ENCODE results near the gene RASGRF1.

Gene RASGRF1

GRCh38 chr15:78944669-78945407 lies 145.7 kb downstream of the RASGRF1 start, which contains the start of gene CTSH (continued):
- TF ChIP-seq ZBTB17 (tag by site-specific recombination; IDR thresholded peaks at IDR 0.05): peak; percentile 68
- TF ChIP-seq ZNF791 (tag by site-specific recombination; IDR thresholded peaks at IDR 0.05): no peak
- 0 out of 2 replicates have a peak, but pooled peaks have one; percentile 72 for TF ChIP-seq ZNF561 (tag by site-specific recombination; IDR thresholded peaks at IDR 0.05; ENCODE audit: borderline replicate concordance)
- peak; percentile 32; the same call in 1 of the 2 replicates for TF ChIP-seq ZNF335 (tag by site-specific recombination; conservative IDR thresholded peaks at IDR 0.05)
- peak; percentile 46 for TF ChIP-seq PRDM10 (tag by site-specific recombination; IDR thresholded peaks at IDR 0.05)
- peak; percentile 57; the same call in 1 of the 2 replicates for TF ChIP-seq SP3 (tag by site-specific recombination; IDR thresholded peaks at IDR 0.05)
- 0 out of 2 replicates have a peak, but pooled peaks have one; percentile 43 for TF ChIP-seq PATZ1 (tag by site-specific recombination; IDR thresholded peaks at IDR 0.05)
- no peak for TF ChIP-seq KLF7 (tag by site-specific recombination; IDR thresholded peaks at IDR 0.05; ENCODE audit: borderline replicate concordance)
- peak; percentile 64; the same call in 1 of the 2 replicates for TF ChIP-seq ZNF121 (tag by site-specific recombination; IDR thresholded peaks at IDR 0.05)
- 0 out of 2 replicates have a peak, but pooled peaks have one; percentile 21 for TF ChIP-seq ZNF785 (tag by site-specific recombination; IDR thresholded peaks at IDR 0.05)
- TF ChIP-seq GLI2 (tag by site-specific recombination; IDR thresholded peaks at IDR 0.05; ENCODE audit: borderline replicate concordance, low read depth): no peak
- peak; percentile 73 for TF ChIP-seq GLIS2 (tag by site-specific recombination; IDR thresholded peaks at IDR 0.05)
- no peak for TF ChIP-seq ZFP3 (tag by site-specific recombination; IDR thresholded peaks at IDR 0.05; ENCODE audit: low read depth)
- TF ChIP-seq ZNF660 (tag by site-specific recombination; IDR thresholded peaks at IDR 0.05): 0 out of 2 replicates have a peak, but pooled peaks have one; percentile 28
- TF ChIP-seq ZNF600 (tag by site-specific recombination; IDR thresholded peaks at IDR 0.05): 0 out of 2 replicates have a peak, but pooled peaks have one; percentile 20
- TF ChIP-seq ZNF302 (tag by site-specific recombination; IDR thresholded peaks at IDR 0.05; ENCODE audit: low read depth): no peak
- TF ChIP-seq SALL2 (tag by site-specific recombination; IDR thresholded peaks at IDR 0.05; ENCODE audit: borderline replicate concordance): no peak
- peak; percentile 73 for TF ChIP-seq ZBTB26 (tag by site-specific recombination; optimal IDR thresholded peaks at IDR 0.05)
- TF ChIP-seq ZNF707 (tag by site-specific recombination; IDR thresholded peaks at IDR 0.05): no peak
- TF ChIP-seq ZNF398 (tag by site-specific recombination; IDR thresholded peaks at IDR 0.05): peak; percentile 34; the same call in 1 of the 2 replicates
- peak; percentile 39 for TF ChIP-seq SP2 (tag by site-specific recombination; IDR thresholded peaks at IDR 0.05)
- TF ChIP-seq EGR2 (tag by site-specific recombination; IDR thresholded peaks at IDR 0.05; ENCODE audit: low read depth): peak; percentile 34
- peak; percentile 91; the same call in 1 of the 2 replicates for TF ChIP-seq ZNF610 (tag by site-specific recombination; IDR thresholded peaks at IDR 0.05; ENCODE audit: borderline replicate concordance)
- no peak for TF ChIP-seq ZNF645 (tag by site-specific recombination; IDR thresholded peaks at IDR 0.05)

All from HEK293 (cell line).